HG02938 (cell line): ENCODE data around the gene PDIA4.
"Not testable (repeated sequence)": the region's sequence is repeated elsewhere in the genome, so short reads cannot be mapped to it uniquely, and the experiment has no call there.

Experiments used
- ATAC-seq: cut with Tn5 transposase; IDR thresholded peaks from one replicate; pipeline ENCODE4 v1.9.1; 2021; ENCODE audit warnings: mild to moderate bottlenecking, moderate library complexity; ENCODE audit not compliant: unreplicated experiment

The PDIA4 gene

DNA sequence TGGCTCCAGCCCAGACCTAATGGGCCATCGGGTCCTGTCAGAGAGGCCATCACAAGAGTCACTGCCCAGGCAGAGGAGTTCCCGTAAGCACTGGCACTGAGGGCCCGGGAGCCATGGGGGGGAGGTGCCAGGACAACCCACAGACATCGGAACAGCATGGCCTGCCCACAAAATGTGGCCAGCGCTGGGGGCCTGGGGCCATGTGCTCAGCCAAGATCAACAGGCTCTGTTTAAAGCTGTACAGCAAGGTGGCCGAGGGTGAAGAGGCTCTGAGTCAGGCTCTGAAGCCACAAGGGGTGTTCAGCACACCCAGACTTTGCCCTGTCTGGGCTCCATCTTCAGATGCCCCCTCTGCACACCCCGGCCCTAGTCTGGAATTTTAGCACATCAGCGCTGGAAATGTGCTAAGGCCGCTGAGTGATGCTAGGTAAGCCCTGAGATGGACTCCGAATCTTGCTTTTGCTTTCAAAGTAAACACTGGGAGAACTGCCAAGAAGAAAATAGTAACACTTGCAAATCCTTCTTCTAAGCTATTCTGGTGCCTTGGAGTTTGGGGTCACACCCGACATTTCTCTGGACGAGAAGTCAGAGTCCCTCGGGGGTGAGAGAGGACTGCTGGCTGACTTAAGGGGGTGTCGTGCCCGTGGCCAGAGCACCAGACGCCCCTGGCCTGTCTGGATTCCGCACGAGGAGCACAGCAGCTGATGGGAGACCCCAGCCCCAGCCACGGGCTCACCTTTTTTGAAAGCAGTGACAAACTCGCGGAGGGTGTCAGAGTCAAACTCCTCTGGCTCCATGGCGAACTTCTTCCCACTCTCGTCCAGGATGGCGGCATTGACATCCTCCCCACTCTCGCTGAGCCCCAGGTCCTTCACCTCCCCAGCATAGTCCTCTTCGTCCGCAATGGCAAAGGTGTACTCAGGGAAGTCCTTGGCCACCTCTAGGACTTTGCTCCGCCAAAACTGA, 23.6 kb downstream of the PDIA4 start:
- no peak for ATAC-seq

DNA sequence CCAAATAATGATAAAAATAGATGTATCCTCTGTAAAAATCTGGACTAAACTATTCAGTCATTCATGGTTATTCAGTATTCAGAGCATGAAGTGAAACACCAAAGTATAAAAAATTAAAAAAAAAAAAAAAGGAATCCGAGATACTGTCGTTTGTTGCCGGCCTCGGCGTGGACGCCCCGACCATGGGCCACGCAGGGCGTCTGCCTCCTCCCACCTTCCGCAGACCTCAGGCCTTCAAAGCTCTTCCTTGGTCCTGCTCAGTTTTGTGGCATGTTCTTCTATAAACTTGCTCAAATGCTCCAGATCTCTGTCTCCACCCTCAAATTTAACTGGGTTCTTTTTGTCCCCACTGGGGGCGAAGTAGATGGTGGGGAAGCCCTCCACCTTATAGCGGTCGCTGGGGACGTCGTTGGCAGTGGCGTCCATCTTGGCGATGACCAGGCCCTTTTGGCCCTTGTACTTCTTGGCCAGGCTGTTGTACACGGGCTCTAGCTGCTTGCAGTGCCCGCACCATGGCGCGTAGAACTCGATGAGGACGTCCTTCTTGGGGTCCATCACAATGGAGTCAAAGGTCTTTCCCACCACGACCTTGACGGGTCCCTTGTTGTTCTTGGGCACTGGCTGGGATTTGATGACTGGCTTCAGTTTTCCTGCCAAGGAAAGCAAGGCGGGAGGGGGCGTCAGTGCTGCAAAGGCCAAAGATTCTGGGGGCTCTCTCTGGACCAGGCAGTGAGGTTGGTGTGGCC, 24.6 kb downstream of the PDIA4 start:
- ATAC-seq = no peak

DNA sequence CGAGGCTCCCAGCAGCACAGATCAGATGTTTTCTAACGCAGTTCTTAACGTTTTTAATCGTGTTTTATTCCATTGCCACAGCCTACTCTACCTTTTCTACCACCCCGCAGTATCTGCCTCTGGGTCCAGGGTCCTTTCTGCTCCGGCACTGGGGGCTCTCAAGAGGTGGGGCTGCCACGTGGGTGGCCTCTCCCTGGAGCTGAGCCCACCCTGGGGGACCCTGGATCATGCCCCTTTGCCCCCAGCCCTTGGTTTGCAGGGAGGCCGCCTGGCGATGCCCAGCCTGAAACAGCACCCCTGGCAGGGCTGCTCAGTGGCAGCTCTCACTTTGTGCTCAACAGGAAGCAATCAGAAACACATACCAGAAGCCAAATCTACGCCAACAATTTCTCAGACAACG, 25.3 kb downstream of the PDIA4 start:
- ATAC-seq = no peak

DNA sequence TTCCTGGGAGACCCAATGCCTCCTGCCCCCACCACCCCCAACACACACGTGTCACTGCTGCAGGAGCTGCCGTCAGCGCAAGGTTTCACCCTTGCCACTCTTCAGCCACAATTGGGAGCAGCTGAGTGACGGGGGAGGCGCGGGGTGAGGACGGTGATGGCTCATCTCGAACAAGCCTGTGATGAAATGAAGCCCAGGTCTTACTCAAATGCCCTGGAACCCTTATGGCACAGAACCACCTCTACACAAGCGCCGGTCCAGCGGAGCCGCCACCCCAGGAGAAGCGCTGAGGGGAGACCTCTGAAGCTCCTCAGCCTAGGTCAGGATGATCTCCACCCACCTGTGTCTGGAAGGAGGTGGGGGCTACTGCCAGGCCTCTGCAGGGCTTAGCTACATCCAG, 25.7 kb downstream of the PDIA4 start:
- ATAC-seq = no peak

DNA sequence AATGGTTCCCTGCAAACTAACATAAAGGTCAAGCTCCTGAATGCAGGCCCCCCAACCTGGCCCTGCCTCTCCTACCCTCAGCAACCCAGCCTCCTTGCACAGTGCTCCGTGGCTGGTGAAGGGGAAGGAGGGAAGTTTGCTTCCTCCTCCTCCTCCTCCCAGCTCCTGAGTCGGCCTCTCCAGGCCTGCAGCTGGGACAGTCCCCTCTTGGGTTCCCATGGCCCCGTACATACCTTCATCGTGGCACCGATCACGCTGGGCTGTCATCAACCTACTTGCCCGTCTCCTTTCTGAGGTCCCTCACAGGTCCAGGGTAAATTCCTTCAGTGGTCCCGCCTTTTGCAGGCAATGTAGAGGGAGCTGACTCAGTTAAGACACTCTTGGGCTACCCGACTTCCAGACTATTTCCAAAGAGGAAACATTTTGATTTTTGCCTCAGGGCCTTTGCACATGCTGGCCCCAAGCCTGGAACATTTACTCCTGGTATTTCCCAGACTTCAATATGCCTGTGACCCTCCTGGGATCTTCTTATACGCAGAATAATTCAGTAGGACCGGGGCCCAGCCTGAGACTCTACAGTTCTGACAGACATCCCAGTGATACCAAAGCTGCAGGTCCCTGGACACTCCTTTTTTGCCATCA, 26.8 kb downstream of the PDIA4 start:
- ATAC-seq = no peak

DNA sequence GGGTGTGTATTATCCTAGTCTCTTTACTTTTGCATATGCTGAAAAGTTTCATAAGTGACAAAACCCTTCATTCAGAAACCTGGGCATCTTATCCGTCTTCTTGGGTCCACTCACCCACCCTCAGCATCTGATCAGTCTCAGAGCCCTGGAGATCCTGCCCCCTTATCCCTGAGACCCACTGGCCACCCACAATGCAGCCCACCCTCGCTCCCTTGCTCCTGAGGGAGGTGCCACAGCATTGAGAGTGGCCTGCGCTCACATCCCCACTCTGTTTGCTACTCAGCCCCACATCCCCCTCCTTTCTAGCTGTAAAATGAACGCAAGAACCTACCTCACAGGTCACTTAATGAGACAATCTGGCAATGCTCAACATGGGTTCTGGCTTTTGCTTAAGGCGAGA, 27.3 kb downstream of the PDIA4 start:
- ATAC-seq = no peak

DNA sequence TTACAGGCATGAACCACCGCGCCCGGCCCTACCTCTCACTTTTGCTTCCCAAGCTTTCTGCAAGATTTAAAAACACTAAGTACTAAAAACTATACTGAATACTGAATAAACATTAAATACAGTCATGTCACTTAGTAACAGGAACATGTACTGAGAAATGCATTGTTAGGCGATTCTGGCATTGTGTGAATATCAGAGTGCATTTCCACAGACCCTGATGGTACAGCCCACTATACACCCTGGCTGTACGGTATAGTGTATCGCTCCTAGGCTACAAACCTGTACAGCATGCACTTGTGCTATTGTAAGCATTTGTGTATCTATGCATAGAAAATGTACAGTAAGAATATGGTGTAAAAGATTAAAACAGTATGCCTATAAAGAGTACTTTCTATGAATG, 29.1 kb downstream of the PDIA4 start:
- no peak for ATAC-seq

DNA sequence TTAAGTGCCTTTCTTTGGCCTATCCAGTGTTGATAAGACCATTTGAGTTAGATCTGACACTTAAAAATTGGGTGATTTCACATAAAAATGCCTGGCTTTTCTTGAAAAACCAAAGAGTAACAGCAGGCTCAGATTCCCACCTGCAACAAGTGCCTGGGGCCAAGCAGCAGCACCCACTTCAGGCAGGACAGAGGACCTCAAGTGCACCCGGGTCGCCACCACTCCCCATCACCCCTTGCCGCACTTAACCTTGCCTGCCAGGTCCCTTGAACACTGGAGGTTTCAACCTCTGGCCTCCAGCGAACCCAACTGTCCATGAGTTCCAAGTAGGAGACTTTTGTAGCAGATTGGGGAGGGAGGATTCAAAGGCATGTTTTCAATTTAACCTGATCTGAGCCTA, 30.8 kb downstream of the PDIA4 start:
- no peak for ATAC-seq

DNA sequence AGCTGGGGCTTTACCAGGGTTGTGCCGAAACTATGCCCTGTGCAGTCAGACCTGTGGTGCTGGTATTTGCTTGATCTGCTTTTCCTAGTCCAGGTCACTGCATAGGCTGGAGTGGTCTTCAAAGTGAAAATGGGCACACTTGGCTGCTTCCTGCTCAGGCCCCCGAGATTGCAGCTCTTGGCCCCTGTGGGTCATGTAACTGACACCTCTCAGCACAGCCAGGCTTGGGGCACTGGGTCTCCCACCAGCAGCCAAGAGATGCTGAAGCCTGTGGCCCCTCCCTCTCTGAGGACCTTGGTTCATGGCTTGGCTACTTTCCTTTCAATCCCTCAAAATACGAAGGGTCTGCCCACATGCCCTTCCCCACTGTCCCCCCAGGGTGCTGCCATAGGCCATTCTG, 33.7 kb downstream of the PDIA4 start:
- no peak for ATAC-seq

DNA sequence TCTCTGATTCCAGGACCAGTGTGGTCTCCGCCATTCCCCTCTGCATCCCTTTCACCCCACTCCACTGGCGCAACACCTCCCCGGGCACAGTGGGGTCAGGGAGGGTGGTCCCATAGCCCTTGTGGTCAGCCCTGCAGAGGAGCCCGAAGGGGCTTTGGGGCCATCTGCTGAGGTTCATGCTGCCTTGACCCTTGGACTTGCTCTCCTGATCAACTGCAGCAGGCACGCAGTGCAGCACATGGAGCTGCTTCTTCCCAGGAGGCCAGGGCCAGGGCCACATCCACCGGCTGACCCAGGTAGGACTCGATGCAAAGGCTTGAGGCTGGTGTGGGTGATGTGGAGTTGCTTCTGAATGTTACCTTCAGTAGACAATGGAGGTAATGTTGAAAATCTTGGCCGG, 35.1 kb downstream of the PDIA4 start:
- no peak for ATAC-seq

DNA sequence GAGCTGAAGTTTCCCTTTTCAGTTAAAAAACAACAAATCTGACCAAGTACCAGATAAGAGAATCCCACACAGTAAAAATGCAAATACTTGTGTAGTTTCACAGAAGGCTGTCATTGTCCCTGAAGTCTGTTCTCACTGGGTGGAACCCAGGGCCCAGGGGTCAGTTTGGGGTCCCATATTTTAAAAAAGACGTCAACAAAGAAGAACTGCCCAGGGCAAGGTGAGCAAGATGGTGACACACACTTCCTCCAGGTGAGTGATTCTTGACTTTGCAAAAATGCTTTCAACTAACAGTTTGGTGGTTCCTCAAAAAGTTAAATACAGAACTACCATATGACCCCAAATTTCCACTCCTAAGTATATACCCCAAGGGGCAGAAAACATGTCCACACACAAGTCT, 36.8 kb downstream of the PDIA4 start:
- no peak for ATAC-seq

DNA sequence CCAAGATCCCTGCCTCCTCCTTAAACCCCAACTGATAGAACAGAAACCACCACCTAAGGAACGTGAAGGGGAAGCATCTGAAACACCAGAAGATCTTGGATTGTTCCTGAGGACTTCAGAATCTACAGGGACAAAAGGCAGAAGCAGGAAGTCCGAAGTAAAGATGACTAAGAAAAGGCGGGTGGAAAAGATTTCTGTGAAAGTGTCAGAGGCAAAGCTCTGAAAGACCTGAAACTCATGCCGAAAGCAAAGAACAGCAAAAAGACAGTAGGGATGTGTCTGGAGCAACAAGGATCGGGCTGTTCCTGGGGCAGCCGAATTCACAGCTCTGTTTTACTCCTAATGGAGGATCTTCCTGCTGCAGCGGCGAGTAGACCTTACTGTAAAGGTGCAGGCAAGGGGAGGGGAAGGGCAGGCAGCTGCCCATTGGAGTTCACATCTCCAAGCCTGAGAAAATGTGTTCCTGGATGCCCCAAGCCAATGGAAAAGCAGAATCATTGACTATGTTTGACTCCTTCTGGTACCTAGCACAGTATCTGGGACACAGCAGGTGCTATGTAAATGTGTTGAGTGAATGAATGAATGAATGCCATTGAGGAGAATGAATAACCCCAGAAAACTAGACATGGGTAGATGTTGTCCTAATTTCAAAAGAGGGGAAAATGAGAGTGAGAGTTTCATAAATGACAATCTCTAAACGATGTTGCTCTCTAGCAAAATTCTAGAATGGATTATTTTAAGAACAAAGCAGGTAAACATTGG, 40.4 kb downstream of the PDIA4 start:
- no peak for ATAC-seq

DNA sequence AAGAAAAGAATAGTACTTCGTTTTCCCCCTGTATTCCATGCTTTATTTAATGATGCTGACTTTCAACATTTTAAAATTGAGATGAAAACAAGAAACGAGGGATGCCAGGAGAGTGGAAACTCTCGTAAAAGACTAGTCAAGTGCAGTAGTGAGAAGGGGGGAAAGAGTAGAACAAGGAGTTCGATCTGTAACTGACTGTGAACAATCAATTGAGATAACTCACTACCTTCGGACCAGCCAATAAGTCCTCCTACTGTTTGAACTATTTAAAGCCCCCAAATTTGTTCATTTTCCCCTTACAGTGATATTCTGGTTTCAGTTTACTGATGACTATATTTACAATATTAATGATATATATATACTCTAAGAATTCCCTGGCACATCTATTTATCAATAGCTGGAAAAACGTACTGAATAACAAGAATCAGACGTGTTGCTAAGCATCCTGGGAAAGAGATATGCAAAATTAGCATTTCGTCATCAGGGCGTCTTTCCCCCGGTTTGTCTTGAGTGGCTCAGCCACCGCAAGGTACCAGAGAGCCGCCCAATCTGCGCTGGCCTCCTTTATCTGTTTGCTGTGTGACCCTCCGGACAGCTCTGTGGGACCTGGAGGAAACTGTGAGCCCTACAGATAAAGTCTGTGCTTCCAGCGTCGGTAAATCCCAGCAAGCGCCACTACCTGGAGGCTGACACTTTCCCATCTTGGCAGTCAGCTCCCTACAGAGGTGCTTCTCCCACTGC, 41.1 kb downstream of the PDIA4 start:
- peak; percentile 81 for ATAC-seq

DNA sequence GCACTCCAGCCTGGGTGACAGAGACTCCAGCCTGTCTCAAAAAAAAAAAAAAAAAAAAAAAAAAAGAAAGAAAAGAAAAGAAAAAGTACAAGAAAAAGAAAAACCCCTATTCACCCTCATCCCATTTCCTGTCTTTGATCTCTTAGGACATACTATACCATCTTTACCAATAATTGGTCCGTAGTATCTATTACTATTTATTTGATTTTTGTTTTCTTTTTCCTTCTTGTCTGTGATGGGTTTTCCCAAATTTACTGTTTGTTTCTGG, 41.6 kb downstream of the PDIA4 start:
- ATAC-seq = no peak

DNA sequence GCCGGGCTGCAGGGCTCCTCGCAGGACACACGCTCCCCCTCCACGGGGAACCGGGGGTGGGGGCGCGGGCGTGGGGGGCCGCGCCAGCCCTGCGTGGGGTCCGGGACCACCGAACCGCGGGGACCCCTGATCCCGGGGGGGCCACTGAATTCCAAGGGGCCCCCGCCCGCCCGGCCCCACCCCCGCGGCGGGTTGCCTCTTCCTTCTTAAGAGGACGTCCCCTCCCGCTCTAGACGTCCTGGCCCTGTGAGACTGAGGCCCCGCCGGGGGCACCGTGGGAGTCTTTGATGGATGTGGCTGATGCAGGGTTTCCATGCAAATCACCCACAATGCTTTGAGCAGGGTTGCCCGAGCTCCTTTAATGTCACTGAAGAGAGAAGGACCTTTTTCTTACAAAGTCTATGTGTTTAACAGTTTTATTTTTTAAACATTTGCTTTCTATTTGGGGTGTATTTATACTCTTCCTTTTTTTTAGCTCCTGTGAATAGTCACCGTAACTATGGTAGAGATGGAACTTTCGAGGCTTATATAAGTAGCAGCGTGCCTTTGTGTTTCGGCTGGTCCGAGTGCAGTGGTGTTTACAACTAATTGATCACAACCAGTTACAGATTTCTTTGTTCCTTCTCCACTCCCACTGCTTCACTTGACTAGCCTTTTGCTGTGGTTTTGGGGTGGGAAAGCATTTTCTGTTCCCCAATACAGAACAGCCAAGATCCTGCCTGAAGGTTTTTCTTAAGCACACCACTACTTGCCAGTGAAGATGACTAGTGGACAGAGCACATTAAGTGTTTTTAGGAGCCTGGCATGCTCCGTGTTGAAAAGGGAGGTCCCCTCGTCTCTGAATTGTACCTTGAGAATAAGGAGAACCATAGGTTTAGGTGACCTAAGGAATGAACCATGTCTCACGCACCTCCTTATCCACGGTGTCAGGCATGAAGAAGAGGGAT, 44.8 kb downstream of the PDIA4 start:
- ATAC-seq = peak; percentile 63

DNA sequence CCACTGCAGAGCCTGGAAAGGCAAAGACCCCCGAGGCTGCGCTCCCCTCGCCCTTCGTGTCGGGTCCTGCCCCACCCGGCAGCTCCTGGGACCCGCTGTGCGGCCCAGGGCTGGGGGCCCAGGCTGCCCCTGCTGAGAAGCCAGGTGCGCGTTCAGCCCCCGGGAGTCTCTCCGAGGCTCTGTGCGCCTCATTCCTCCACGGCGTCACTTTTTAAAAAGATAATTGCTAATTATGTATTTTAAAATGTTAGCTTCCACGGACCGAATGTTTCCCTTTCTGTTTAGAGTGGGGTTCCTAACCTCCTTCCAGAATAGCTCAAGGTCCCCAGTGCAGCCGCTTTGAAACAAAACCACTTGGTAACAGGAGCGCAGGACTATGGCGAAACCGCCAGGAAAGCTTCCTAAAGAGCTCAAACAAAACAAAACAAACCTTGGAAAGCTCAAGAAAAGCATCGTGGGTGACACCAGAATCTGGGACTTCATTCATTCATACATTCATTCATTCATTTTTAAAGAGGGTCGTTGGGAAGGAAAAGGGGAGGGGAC, 45.6 kb downstream of the PDIA4 start:
- no peak for ATAC-seq

DNA sequence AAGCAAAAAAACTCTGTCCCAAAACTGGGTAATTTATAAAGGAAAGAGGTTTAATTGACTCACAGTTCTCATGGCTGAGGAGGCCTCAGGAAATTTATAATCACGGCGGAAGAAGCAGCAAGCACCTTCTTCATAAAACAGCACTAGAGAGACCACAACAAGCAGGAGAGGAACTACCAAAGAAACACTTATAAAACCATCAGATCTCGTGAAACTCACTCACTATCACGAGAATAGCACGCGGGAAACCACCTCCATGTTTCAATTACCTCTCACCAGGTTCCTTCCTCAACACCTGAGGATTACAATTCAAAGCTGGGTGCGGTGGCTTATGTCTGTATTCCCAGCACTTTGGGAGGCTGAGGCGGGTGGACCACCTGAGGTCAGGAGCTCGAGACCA, 48.5 kb downstream of the PDIA4 start:
- ATAC-seq = no peak

DNA sequence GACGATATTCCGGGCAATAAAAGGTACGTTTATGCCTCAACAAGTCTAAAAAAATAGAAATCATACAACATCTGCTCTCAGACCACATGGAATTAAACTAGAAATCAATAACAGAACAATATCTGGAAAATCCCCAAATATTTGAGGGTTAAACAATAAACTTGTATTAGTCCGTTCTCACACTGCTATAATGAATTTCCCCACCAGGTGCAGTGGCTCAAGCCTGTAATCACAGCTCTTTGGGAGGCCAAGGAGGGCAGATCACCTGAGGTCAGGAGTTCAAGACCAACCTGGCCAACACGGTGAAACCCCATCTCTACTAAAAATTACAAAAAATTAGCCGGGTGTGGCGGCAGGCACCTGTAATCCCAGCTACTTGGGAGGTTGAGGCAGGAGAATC, 49.2 kb downstream of the PDIA4 start:
- ATAC-seq = not testable (repeated sequence)

DNA sequence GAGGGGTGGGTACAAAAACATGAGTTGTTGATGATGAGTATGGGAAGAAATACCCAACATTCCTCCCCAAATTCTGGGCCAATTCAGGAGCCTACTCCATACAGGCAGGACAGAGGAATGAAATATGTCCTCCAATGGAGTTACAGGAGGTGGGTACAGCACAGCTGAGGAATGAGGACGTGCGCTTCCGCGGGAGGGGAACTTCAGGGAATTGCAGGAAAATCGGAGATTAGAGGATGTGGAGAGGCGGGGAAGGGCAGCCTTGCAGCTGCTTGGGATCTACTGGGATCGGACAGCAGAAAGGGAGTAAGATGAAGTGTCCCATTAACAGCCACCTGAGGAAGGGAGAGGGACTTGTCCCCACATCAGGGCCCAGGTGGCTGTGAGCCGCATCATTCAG, 50.2 kb downstream of the PDIA4 start:
- ATAC-seq = no peak
